Measurements from ENCODE around the gene NR3C1. TPM values are rescaled to one million over a fixed set of nuclear protein-coding genes. Genes with fewer than 3 reads are reported as not detected.

Gene NR3C1
- total RNA-seq, 1 donor: 55.7 TPM

DNA sequence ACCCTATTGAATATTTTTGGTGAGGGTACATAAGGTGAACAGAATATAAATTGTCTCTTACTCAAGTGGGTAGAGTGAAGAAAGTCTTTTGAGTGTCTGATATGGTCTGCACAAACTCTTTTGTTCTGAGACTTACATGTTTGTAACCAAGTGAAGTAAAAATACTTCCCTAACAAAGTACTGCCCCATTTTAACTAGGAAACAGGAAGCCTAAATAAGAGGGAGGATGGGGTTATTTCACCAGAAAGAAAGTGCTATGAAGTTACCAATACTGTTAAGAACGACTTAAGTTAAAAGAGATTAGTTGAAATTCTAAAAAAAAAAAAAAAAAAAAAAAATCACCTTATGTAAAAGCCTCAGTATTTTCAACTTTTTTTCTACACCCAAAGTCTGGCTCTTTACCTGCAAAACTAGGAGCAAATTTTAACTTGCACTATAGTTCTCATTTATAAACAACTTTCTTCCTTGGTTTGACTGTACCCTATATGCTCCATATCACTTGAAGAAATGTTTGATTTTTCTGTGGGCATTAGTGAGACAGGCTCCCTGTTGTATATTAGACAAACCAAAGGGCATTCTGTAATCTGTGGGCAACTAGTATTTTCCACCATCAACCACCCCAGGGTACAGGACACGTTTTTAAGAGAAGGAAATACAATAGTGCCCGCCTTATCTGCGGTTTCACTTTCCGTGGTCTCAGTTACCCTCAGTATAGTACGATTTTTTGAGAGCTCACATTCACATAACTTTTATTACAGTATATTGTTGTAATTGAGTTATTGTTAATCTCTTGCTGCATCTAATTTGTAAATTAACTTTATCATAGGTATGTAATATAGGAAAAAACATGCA, 127.7 kb downstream of the NR3C1 start:
- DNase-seq (ENCODE audit: low read depth): no peak
- H3K4me3 ChIP-seq (ENCODE audit: low read depth, low read length): no peak overlapping the region
- TF ChIP-seq, protein P1, sequence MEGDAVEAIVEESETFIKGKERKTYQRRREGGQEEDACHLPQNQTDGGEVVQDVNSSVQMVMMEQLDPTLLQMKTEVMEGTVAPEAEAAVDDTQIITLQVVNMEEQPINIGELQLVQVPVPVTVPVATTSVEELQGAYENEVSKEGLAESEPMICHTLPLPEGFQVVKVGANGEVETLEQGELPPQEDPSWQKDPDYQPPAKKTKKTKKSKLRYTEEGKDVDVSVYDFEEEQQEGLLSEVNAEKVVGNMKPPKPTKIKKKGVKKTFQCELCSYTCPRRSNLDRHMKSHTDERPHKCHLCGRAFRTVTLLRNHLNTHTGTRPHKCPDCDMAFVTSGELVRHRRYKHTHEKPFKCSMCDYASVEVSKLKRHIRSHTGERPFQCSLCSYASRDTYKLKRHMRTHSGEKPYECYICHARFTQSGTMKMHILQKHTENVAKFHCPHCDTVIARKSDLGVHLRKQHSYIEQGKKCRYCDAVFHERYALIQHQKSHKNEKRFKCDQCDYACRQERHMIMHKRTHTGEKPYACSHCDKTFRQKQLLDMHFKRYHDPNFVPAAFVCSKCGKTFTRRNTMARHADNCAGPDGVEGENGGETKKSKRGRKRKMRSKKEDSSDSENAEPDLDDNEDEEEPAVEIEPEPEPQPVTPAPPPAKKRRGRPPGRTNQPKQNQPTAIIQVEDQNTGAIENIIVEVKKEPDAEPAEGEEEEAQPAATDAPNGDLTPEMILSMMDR (IDR thresholded peaks at IDR 0.05; ENCODE audit: insufficient read depth, low read depth, low read length): no peak

DNA sequence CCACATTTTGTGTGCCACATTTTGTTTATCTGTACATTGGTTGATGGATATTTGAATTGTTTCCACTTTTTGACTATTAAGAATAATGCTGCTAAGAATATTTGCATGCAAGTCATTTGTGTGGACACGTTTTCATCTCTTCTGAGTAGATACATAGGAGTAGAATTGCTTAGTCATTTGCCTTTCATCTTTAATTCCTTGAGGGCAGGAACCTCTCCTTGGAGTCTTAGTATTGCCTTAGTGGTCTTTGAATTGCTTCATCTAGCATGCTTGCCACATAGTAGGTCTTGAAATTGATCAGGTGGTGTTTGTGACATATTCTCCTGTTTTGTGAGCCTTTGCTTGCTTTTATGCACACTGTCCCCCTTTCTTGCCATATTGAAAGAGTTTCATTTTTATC, 128.5 kb downstream of the NR3C1 start:
- TF ChIP-seq, protein P1 (IDR thresholded peaks at IDR 0.05; ENCODE audit: insufficient read depth, low read depth, low read length): no peak
- DNase-seq (ENCODE audit: low read depth): no peak

DNA sequence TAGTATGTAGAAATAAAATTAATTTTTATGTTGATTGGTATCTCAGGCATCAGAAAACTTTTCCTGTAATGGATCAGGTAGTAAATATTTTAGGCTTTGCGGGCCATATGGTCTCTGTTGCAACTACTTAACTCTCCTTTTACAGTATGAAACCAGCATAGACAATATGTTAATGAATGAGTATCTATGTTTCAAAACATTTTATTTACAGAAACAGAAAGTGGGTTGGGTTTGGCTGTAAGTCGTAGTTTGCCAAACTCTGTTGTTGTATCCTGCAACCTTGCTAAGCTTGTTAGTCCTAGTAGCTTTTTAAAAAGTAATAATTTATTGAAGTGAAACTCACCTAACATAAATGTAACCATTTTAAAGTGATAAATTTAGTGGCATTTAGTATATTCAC, 132.1 kb downstream of the NR3C1 start:
- no peak for DNase-seq (ENCODE audit: low read depth)
- H3K4me3 ChIP-seq (ENCODE audit: low read depth, low read length): no peak overlapping the region
- TF ChIP-seq, protein P1 (IDR thresholded peaks at IDR 0.05; ENCODE audit: insufficient read depth, low read depth, low read length): no peak

More for the DNA sequence above, 128.5 kb downstream of the NR3C1 start:
- no peak overlapping the region for H3K4me3 ChIP-seq (ENCODE audit: low read depth, low read length)

DNA sequence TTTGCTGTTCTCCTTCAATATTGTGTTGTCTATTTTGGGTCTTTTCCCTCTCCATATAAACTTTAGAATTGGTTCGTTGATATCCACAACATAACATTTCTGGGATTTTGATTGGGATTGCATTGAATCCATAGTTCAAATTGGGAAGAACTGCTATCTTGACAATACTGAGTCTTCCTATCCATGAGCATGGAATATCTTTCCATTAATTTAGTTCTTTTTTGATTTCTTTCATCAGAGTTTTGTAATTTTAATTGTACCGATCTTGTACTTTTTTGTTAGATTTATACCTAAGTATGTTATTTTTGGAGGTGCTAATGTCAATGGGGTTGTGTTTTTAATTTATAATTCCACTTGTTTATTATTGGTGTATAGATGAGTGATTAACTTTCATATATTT, 135.1 kb downstream of the NR3C1 start:
- TF ChIP-seq, protein P1 (IDR thresholded peaks at IDR 0.05; ENCODE audit: insufficient read depth, low read depth, low read length): no peak
- no peak for DNase-seq (ENCODE audit: low read depth)
- H3K4me3 ChIP-seq (ENCODE audit: low read depth, low read length): no peak overlapping the region

DNA sequence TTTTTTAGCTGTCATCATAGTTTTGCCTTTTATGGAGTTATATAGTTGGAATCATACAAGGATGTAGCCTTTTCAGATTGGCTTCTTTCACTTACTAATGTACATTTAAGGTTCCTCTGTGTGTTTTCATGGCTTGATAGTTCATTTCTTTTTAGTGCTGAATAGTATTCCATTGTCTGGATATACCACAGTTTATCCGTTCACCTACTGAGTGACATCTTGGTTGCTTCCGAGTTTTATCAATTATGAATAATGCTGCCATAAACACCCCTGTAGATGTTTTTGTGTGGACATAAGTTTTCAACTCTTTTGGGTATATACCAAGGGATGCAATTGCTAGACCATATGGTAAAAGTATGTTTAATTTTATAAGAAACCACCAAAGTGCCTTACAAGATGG, 136.3 kb downstream of the NR3C1 start:
- no peak overlapping the region for H3K4me3 ChIP-seq (ENCODE audit: low read depth, low read length)
- TF ChIP-seq, protein P1 (IDR thresholded peaks at IDR 0.05; ENCODE audit: insufficient read depth, low read depth, low read length): no peak
- no peak for DNase-seq (ENCODE audit: low read depth)

DNA sequence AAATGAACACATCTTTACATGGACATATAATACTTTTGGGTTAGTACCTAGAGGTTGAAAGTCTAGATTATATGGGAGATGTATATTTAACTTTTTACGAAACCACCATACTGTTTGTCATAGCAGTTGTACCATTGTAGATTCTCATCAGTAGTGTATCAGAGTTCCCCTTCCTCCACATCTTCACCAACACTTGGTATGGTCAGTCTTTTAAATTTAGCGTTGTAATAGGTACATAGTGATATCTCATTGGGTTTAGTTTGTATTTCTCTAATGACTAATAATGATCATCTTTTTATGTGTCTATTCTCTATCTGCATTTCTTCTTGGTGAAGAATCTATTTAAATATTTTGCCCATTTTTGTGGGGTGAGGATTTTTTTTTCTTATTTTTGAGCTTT, 137.5 kb downstream of the NR3C1 start:
- TF ChIP-seq, protein P1 (IDR thresholded peaks at IDR 0.05; ENCODE audit: insufficient read depth, low read depth, low read length): no peak
- DNase-seq (ENCODE audit: low read depth): no peak
- H3K4me3 ChIP-seq (ENCODE audit: low read depth, low read length): no peak overlapping the region
